ENCODE results near the gene HRC. TPM values are rescaled to one million over a fixed set of nuclear protein-coding genes. Genes with fewer than 3 reads are reported as not detected.

The HRC gene
- total RNA-seq, 4 donors from 2014 or later, result 1.1 to 4.0 (median 1.2) TPM

DNA sequence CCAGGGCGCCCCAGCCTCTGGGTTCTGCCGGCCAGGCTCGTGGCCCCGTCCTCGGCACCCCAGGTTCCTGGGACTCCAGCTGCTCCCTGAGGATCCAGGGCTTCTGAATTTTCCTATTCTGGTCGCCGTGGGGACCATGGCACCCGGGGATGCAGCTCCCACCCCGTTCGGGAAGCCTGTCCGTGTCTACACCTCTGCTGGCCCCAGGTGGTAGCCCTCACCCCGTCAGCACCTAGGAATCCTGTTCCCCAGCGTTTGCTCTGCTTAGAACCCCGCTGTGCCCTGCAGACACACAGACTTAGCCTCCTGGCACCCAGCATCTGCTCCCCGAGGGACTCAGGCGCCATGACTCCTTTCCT, 34.9 kb downstream of the HRC start:
- H3K4me3 ChIP-seq (ENCODE audit: low read depth, poor library complexity, severe bottlenecking), result no peak overlapping the region
- WGBS, 2 donors, result 15 to 16% methylated on average over 16 of the region's 16 CpGs

DNA sequence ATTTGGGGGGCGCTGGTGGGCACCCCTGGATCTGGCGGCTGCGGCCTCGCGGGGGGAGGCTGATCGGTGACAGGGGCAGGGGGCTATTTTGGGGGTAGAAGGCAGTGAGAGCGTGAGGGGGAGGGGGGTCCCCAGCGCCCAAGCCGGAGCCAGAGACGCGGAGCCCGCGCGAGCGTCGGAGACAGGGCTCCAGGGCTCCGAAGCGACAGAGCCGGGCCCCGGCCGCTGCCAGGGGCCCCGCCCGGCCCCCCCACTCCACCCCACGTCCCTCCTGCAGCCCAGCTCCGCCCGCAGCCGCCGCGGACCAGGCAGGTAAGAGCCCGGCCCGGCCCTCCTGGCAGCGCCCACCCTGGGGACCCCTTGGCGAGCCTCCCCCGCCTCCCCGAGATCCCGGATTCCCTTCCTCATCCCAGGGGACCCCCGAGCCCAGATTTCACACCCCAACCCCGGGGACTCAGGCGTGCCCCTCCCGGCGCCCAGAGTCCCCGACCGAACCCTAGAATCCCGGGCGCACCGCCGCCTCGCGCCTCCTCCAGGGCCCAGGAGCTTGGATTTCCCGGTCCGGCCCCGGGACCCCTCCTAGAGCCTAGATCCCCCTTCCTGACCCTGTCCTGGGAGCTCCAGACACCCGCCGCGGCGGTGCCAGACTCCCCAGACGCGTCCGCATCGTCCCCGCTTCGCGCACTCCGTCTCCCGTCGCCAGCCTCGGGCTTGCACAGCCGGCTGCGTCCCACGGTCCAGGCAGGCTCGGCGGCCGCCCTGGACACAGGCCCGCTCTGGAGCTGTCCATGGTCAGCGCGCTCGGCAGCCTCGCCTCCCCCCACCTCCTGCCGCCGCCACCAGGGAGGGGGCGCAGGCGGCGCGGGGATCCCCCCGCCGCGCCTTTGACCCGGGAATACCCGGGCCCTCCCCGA, 35.5 kb downstream of the HRC start, which contains the start of gene PPFIA3:
TSS of gene PPFIA3 (plus strand) at position 134 of the 914 bp plus-strand sequence. CDS start 8,330 bp downstream, outside the sequence.
- intact Hi-C loops (cut with DNase I; ENCODE audit: low total_unique reads), result no loop called here
- peak in 1 of 2 donors; percentile 94 for DNase-seq (ENCODE audit: low spot score in 2 of 2)
- no peak for TF ChIP-seq POLR2A (IDR thresholded peaks at IDR 0.05)
- WGBS, 2 donors, result 0 to 1% methylated on average over 7 to 44 of the region's 90 CpGs
- H3K4me3 ChIP-seq (ENCODE audit: low read depth, poor library complexity, severe bottlenecking), result peak within 1 kb of the TSS; percentile 36

More for the DNA sequence above, 34.9 kb downstream of the HRC start:
- TF ChIP-seq, protein P1, sequence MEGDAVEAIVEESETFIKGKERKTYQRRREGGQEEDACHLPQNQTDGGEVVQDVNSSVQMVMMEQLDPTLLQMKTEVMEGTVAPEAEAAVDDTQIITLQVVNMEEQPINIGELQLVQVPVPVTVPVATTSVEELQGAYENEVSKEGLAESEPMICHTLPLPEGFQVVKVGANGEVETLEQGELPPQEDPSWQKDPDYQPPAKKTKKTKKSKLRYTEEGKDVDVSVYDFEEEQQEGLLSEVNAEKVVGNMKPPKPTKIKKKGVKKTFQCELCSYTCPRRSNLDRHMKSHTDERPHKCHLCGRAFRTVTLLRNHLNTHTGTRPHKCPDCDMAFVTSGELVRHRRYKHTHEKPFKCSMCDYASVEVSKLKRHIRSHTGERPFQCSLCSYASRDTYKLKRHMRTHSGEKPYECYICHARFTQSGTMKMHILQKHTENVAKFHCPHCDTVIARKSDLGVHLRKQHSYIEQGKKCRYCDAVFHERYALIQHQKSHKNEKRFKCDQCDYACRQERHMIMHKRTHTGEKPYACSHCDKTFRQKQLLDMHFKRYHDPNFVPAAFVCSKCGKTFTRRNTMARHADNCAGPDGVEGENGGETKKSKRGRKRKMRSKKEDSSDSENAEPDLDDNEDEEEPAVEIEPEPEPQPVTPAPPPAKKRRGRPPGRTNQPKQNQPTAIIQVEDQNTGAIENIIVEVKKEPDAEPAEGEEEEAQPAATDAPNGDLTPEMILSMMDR (IDR thresholded peaks at IDR 0.05), result no peak
- TF ChIP-seq POLR2A (IDR thresholded peaks at IDR 0.05), result no peak
- intact Hi-C loops (cut with DNase I; ENCODE audit: low total_unique reads), result no loop called here
- no peak for DNase-seq (ENCODE audit: low spot score in 2 of 2)

DNA sequence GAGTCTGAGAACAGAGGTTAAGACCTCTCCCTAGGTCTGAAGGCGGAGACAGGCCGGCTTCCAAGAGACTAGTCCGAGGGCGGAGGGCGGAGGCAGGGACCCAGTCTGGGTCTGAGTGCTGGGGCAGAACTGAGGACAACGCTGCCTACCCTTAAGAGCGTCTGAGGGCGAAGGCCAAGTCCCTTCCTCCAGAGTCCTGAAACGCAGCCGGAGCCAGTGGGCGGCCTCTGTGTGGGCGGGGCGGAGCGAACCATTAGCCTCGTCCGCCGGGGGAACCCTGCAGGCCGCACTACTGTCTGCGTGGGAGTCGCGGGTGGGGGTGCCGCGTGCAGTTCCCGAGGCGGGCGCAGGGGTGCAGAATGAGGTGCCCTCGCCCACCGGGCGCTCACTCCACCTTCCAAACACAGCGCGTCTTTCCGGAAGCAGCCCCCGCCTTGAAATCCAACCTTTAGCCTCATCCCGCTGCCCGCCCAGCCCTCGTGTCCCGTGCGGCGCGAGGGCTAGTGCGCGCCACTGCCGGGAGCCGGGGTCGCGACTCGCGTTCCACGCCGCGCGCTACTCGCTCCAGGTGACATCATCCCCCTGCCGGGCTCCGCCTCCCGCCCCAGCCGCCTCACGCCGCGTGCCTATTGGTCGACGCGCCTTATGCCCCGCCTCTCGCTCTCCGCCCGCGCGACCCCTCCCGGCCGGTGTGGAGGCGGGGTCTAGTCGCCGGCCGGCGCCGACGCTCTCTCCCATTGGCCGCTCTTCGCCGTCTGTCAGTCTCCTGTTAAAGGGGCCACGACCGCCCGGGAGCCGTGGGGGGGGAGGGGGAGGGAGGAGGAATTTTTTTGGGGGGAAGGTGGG, 36.4 kb downstream of the HRC start, which contains the start of gene C19orf73:
TSS of gene C19orf73 (minus strand) at position 579 of the 846 bp plus-strand sequence. CDS start at position 458, 121 bp downstream.
- TF ChIP-seq, protein P1 (IDR thresholded peaks at IDR 0.05), result no peak
- TF ChIP-seq POLR2A (IDR thresholded peaks at IDR 0.05), result no peak
- peak within 1 kb of the TSS; percentile 36 for H3K4me3 ChIP-seq (ENCODE audit: low read depth, poor library complexity, severe bottlenecking)
- DNase-seq (ENCODE audit: low spot score in 2 of 2), result peak; percentile 91 to 99
- 0 to 1% methylated on average over 46 to 57 of the region's 85 CpGs for WGBS, 2 donors
- intact Hi-C loops (cut with DNase I; ENCODE audit: low total_unique reads), result no loop called here

DNA sequence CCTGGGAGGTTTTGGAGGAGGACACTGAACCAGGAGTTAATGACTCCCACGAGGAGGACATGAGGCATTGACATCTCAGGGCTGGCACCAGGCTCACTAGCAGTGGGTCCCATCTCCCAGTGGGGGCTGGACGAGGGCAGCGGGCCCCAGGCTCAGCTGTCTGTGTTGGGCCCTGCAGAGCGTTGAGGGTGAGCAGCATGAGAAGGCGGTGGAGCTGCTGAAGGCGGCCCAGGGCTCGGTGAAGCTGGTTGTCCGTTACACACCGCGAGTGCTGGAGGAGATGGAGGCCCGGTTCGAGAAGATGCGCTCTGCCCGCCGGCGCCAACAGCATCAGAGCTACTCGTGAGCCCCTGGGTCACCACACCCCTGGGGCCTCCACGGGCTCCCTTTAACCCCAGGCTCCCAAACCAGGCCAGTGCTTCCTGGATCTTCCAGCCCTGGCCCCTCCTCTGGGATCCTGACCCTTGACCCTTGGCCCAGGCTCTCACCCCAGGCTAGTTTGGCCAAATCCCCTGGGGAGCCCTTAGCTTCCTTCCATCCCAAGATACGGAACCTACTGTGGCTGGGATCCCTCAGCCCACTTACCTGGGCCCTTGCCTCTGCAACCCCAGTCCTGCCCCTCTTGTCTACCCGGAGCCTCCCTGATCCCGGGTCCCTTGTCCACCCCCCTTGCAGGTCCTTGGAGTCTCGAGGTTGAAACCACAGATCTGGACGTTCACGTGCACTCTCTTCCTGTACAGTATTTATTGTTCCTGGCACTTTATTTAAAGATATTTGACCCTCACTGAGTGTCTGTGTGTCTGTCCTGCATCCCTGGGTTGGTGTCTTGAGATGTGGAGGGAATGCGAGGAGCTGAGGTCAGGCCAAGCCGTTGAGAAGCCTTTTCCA, 37.3 kb downstream of the HRC start:
- TF ChIP-seq POLR2A (IDR thresholded peaks at IDR 0.05), result no peak
- TF ChIP-seq, protein P1 (IDR thresholded peaks at IDR 0.05), result no peak
- intact Hi-C loops (cut with DNase I; ENCODE audit: low total_unique reads), result no loop called here
- WGBS, 2 donors, result 51 to 52% methylated on average over 19 to 24 of the region's 26 CpGs
- no peak for DNase-seq (ENCODE audit: low spot score in 2 of 2)
- peak overlapping the region; percentile 30 for H3K4me3 ChIP-seq (ENCODE audit: low read depth, poor library complexity, severe bottlenecking)

DNA sequence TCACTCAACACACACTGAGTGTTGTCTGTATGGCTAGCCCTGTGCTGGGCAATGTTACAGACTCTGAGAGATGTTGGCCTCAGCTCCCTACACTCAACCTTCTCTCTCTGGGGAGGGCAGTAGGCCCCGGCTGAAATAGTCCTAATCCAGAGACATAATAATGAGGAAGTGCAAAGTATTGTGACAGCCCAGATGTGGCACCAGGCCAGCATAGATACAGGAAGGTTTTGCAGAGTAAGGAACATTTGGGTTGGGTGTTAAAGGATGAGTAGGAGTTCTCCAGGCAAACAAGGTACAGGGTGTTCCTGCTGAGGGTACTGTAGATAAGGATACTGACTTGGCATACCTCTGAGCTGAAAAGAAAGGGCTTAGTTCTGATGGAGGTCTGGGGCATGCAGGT, 38.7 kb downstream of the HRC start:
- DNase-seq (ENCODE audit: low spot score in 2 of 2), result no peak
- TF ChIP-seq, protein P1 (IDR thresholded peaks at IDR 0.05), result no peak
- TF ChIP-seq POLR2A (IDR thresholded peaks at IDR 0.05), result no peak
- no peak overlapping the region for H3K4me3 ChIP-seq (ENCODE audit: low read depth, poor library complexity, severe bottlenecking)
- intact Hi-C loops (cut with DNase I; ENCODE audit: low total_unique reads), result no loop called here
- WGBS, 2 donors, result 58 to 75% methylated on average over 1 of the region's 1 CpG
